Muscle of leg (tissue), 11 donors: ENCODE results near the gene PRKAG3. TPM values are rescaled to one million over a fixed set of nuclear protein-coding genes. Genes with fewer than 3 reads are reported as not detected.

Experiments
- DNase-seq: peaks from one replicate; pipeline ENCODE4 v3.0.0; 2013
- H3K27ac ChIP-seq: one replicate; pipeline ENCODE4 v1.5.1; 2013; ENCODE audit warnings: mild to moderate bottlenecking, low read length, control low read depth
- H3K27me3 ChIP-seq: one replicate; pipeline ENCODE4 v1.6.1; 2013; ENCODE audit warnings: low read length; ENCODE audit not compliant: control insufficient read depth, insufficient read depth
- H3K36me3 ChIP-seq: one replicate; pipeline ENCODE4 v1.6.1; 2013; ENCODE audit warnings: low read length; ENCODE audit not compliant: control insufficient read depth, insufficient read depth
- H3K4me1 ChIP-seq: one replicate; pipeline ENCODE4 v1.6.1; 2013; ENCODE audit warnings: low read length; ENCODE audit not compliant: control insufficient read depth, insufficient read depth
- H3K4me3 ChIP-seq: one replicate; pipeline ENCODE4 v1.5.1; 2013; ENCODE audit warnings: low read length, control low read depth
- H3K9me3 ChIP-seq: replicated peaks from 2 replicates; pipeline ENCODE4 v1.6.1; 2013; ENCODE audit warnings: low read depth, low read length; ENCODE audit not compliant: control insufficient read depth
- WGBS: methylation state at CpG from one replicate; pipeline ENCODE4 v1.1.5; 2013; ENCODE audit warnings: missing lambda C conversion rate; ENCODE audit not compliant: insufficient coverage; 5-methylcytosine and 5-hydroxymethylcytosine counted together
- polyA plus RNA-seq, 8 donors: library from polyadenylated mRNA; unstranded; fragments of 120-200 nt; gene quantifications; one replicate each; pipeline versions ENCODE4 v1.2.1 to v1.2.3, GENCODE V29; 2013; ENCODE audit warnings: inconsistent platforms in 1 of 8, low replicate concordance in 1 of 8; ENCODE audit not compliant: insufficient read length in 8 of 8, insufficient read depth in 1 of 8
- total RNA-seq: library from RNA; stranded (reverse); fragments of 120-200 nt; gene quantifications from one replicate; pipeline ENCODE4 v1.2.4, GENCODE V29; 2013

The PRKAG3 gene
- total and polyA plus RNA-seq, 9 donors, result 9.9 to 22.6 (median 19.0) TPM

DNA sequence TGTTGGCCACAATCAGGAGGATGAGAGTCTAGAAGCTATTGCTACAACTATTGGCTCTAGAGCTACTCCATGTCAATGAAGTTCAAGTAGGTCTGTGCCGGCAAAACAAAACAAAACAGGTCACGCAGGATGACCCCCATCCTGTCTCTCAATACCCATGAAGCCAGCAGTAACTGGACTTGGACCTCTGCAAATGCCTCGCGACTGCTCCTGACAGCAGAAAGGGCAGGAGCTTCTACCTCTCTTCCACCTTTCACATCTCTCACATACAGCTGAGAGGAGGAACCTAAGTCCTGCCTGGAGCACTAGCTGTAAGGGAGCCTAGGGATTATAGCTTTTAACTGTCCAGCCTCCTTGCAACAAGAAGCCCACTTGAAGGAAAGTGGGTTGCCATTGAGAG, 16.0 kb downstream of the PRKAG3 start:
- Histone ChIP-seq H3K4me3 (no peak overlapping the region), H3K9me3 (no peaks in the 10 kb centered on the region), H3K36me3 (peaks cover 56% of the 10 kb centered on the region), H3K27me3 (no peaks in the 10 kb centered on the region), H3K27ac (no peak overlapping the region), H3K4me1 (peaks cover 3% of the 10 kb centered on the region)
- DNase-seq, result no peak
- 87% methylated on average over 4 of the region's 4 CpGs for WGBS

GRCh38 chr2:218815244-218815637, 16.4 kb downstream of the PRKAG3 start:
- no peak for DNase-seq
- H3K27me3 ChIP-seq, result no peaks in the 10 kb centered on the region
- H3K4me3 ChIP-seq, result no peak overlapping the region
- peaks cover 56% of the 10 kb centered on the region for H3K36me3 ChIP-seq
- H3K27ac ChIP-seq, result no peak overlapping the region
- WGBS, result 69% methylated on average over 3 of the region's 5 CpGs
- peaks cover 3% of the 10 kb centered on the region for H3K4me1 ChIP-seq
- no peaks in the 10 kb centered on the region for H3K9me3 ChIP-seq

GRCh38 chr2:218814540-218815243, 16.9 kb downstream of the PRKAG3 start:
- H3K9me3 ChIP-seq, result no peaks in the 10 kb centered on the region
- peaks cover 56% of the 10 kb centered on the region for H3K36me3 ChIP-seq
- no peak overlapping the region for H3K4me3 ChIP-seq
- no peak overlapping the region for H3K27ac ChIP-seq
- no peaks in the 10 kb centered on the region for H3K27me3 ChIP-seq
- peaks cover 3% of the 10 kb centered on the region for H3K4me1 ChIP-seq
- DNase-seq, result no peak
- WGBS, result 94% methylated on average over 5 of the region's 13 CpGs

- no peak for DNase-seq
- no peaks in the 10 kb centered on the region for H3K27me3 ChIP-seq
- peaks cover 7% of the 10 kb centered on the region for H3K4me1 ChIP-seq
- no peak overlapping the region for H3K27ac ChIP-seq
- H3K36me3 ChIP-seq, result peaks cover 52% of the 10 kb centered on the region
- H3K4me3 ChIP-seq, result no peak overlapping the region
- WGBS, result 87% methylated on average over 9 of the region's 11 CpGs
- H3K9me3 ChIP-seq, result no peaks in the 10 kb centered on the region
Observed at GRCh38 chr2:218813771-218814460, 17.7 kb downstream of the PRKAG3 start.

DNA sequence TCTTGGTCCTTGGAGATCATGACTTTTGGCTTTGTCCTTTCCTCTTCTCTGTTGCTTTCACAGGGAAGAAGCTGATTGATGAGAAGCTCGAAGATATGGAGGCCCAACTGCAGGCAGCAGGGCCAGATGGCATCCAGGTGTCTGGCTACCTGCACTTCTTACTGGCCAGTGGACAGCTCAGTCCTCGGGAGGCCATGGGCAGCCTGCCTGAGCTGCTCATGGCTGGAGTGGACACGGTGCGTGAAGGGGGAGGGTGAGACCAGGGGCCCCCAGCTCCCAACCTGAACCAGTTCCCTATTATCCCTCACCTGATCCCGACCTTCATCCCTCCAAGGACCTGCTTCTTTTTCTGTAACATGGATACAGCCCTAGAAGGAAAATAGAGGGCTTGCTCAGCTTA, 18.7 kb downstream of the PRKAG3 start:
- Histone ChIP-seq H3K9me3 (no peaks in the 10 kb centered on the region), H3K4me1 (peaks cover 7% of the 10 kb centered on the region), H3K27ac (no peak overlapping the region), H3K4me3 (no peak overlapping the region), H3K36me3 (peaks cover 46% of the 10 kb centered on the region), H3K27me3 (no peaks in the 10 kb centered on the region)
- 80% methylated on average over 2 of the region's 5 CpGs for WGBS
- no peak for DNase-seq

DNA sequence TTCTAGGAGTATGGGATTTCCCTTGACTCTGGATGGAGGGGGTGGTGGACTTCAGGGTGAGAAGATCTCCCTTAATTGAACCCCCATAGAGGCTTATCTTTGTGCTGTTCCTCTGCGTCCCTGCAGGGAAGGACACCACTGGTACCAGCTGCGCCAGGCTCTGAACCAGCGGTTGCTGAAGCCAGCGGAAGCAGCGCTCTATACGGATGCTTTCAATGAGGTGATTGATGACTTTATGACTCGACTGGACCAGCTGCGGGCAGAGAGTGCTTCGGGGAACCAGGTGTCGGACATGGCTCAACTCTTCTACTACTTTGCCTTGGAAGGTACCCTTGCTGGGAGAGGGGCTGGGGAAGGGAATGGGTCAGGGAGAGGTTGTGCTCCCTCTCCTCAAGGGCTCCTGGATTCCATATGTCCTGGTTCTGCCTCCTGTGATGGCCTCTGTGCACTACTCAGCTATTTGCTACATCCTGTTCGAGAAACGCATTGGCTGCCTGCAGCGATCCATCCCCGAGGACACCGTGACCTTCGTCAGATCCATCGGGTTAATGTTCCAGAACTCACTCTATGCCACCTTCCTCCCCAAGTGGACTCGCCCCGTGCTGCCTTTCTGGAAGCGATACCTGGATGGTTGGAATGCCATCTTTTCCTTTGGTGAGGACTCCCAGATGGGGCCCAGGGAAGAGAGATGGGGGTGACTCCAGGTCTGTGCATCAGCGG, 19.3 kb downstream of the PRKAG3 start:
- no peak overlapping the region for H3K4me3 ChIP-seq
- H3K27ac ChIP-seq, result no peak overlapping the region
- H3K4me1 ChIP-seq, result peaks cover 7% of the 10 kb centered on the region
- no peak for DNase-seq
- WGBS, result 87% methylated on average over 18 of the region's 21 CpGs
- no peaks in the 10 kb centered on the region for H3K9me3 ChIP-seq
- peaks cover 46% of the 10 kb centered on the region for H3K36me3 ChIP-seq
- H3K27me3 ChIP-seq, result no peaks in the 10 kb centered on the region

DNA sequence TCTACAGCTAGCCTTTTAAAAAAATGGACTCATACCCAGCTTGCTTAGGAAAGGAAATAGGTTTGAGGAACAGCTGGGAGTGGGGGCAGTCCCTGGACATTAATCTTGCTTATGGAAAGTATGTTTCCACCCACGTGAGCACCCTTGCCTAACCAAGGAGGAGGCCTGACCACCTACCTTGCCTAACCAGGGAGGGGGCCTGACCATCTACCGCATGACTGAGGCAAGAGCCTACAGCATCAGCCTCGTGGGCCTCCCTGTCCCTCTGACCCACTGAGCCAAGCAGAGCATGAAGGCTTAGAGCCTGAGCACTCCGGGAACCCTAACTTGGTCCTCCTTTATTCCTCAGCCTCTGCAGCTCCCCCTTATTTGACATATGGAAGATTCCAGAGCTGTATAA, 20.2 kb downstream of the PRKAG3 start:
- Histone ChIP-seq H3K27ac (no peak overlapping the region), H3K36me3 (peaks cover 42% of the 10 kb centered on the region), H3K4me1 (peaks cover 14% of the 10 kb centered on the region), H3K9me3 (no peaks in the 10 kb centered on the region), H3K27me3 (no peaks in the 10 kb centered on the region), H3K4me3 (no peak overlapping the region)
- DNase-seq, result peak; percentile 15
- WGBS, result 50% methylated on average over 3 of the region's 4 CpGs

DNA sequence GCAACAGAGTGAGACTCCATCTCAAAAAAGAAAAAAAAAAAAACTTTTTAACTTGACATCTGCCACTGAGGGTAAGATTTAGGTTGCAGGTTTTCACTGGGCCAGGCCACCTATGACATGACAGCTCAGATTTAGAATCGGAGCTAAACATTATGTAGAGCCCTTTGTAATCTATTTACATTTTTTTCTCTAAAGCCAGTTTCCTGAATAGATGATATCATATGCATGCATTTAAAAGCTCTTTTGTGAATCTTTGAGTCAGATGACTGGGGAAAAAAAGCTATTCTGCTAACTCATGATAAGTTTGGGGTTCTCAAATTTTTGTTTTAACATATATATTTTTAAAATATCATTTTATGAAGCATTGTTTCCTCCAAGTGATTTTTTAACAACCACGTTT, 21.3 kb downstream of the PRKAG3 start:
- no peaks in the 10 kb centered on the region for H3K9me3 ChIP-seq
- no peak overlapping the region for H3K27ac ChIP-seq

DNA sequence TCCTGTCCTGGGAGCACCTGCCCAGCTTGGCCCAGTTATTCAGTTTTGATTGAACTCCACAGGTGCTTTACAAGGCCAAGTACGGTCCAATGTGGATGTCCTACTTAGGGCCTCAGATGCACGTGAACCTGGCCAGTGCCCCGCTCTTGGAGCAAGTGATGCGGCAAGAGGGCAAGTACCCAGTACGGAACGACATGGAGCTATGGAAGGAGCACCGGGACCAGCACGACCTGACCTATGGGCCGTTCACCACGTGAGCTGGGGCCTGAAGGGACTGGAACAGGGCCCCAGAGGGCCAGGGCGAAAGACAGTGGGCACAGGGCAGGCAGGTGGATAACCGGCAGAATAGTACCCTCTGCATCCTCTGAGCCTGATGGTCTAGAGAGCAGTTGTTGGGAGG, 22.1 kb downstream of the PRKAG3 start:
- H3K27me3 ChIP-seq, result no peaks in the 10 kb centered on the region
- no peak for DNase-seq
- no peak overlapping the region for H3K27ac ChIP-seq
- H3K36me3 ChIP-seq, result peaks cover 26% of the 10 kb centered on the region
- H3K9me3 ChIP-seq, result peaks cover 4% of the 10 kb centered on the region
- 97% methylated on average over 11 of the region's 12 CpGs for WGBS
- H3K4me1 ChIP-seq, result peaks cover 21% of the 10 kb centered on the region
- H3K4me3 ChIP-seq, result no peak overlapping the region

More for the DNA sequence above, 21.3 kb downstream of the PRKAG3 start:
- no peaks in the 10 kb centered on the region for H3K27me3 ChIP-seq
- no peak for DNase-seq
- H3K36me3 ChIP-seq, result peaks cover 32% of the 10 kb centered on the region
- no peak overlapping the region for H3K4me3 ChIP-seq
- peaks cover 21% of the 10 kb centered on the region for H3K4me1 ChIP-seq
- WGBS, result no CpG with 5 or more reads among the region's 2 CpGs

DNA sequence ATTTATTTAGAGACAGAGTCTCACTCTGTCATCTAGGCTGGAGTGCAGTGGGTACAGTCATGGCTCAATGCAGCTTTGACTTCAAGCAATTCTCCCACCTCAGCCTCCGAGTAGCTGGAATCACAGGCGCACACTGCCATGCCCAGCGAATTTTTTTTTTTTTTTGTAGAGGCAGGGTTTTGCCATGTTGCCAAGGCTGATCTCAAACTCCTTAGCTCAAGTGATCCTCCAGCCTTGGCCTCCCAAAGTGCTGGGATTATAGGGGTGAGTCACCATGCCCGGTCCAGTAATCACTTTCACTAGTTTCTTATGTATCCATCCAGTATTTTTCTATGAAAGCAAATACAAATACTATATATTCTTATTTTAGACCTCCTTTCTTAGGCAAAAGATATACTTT, 24.0 kb downstream of the PRKAG3 start:
- H3K4me3 ChIP-seq, result no peak overlapping the region
- H3K9me3 ChIP-seq, result peaks cover 5% of the 10 kb centered on the region
- 86% methylated on average over 1 of the region's 4 CpGs for WGBS
- H3K4me1 ChIP-seq, result peaks cover 21% of the 10 kb centered on the region
- no peak for DNase-seq
- no peak overlapping the region for H3K27ac ChIP-seq
- no peaks in the 10 kb centered on the region for H3K27me3 ChIP-seq
- peaks cover 9% of the 10 kb centered on the region for H3K36me3 ChIP-seq
